Karpas-422 (cell line): Measurements from ENCODE around the gene CAT. TPM values are rescaled to one million over a fixed set of nuclear protein-coding genes. Genes with fewer than 3 reads are reported as not detected.

ENCODE experiments used
- DNase-seq: peaks from one replicate; pipeline ENCODE4 v3.0.0-alpha.2; 2015
- H2AFZ ChIP-seq: fragments of 200-600 bp; sonication (generic); 2 replicates; pipeline ENCODE4 v1.6.1; 2014; ENCODE audit warnings: antibody characterized with exemption, low read length, mixed read lengths
- H3K27ac ChIP-seq: fragments of 200-600 bp; sonication (generic); 2 replicates; pipeline ENCODE4 v1.5.1; 2014; ENCODE audit warnings: mild to moderate bottlenecking, low read length, moderate library complexity
- H3K27me3 ChIP-seq: fragments of 200-600 bp; sonication (generic); 2 replicates; pipeline ENCODE4 v1.6.1; 2014; ENCODE audit warnings: low read length, mixed read lengths
- H3K36me3 ChIP-seq: fragments of 200-600 bp; sonication (generic); 2 replicates; pipeline ENCODE4 v1.6.1; 2014; ENCODE audit warnings: low read length, mixed read lengths; ENCODE audit not compliant: insufficient read depth
- H3K4me1 ChIP-seq: fragments of 200-600 bp; sonication (generic); 2 replicates; pipeline ENCODE4 v1.6.1; 2014; ENCODE audit warnings: mild to moderate bottlenecking, low read length, mixed read lengths
- H3K4me2 ChIP-seq: fragments of 200-600 bp; sonication (generic); 2 replicates; pipeline ENCODE4 v1.6.1; 2014; ENCODE audit warnings: low read length, low read depth, mild to moderate bottlenecking; ENCODE audit not compliant: poor library complexity, severe bottlenecking
- H3K4me3 ChIP-seq: fragments of 200-600 bp; sonication (generic); 2 replicates; pipeline ENCODE4 v1.5.1; 2014; ENCODE audit warnings: mild to moderate bottlenecking, antibody characterized with exemption, low read length, mixed read lengths
- H3K79me2 ChIP-seq: fragments of 200-600 bp; sonication (generic); 2 replicates; pipeline ENCODE4 v1.6.1; 2014; ENCODE audit warnings: mild to moderate bottlenecking, low read length, mixed read lengths
- H3K9ac ChIP-seq: fragments of 200-600 bp; sonication (generic); 2 replicates; pipeline ENCODE4 v1.6.0; 2014; ENCODE audit warnings: low read length
- H3K9me2 ChIP-seq: fragments of 200-600 bp; sonication (generic), shearing (Covaris generic); replicated peaks from 2 replicates; pipeline ENCODE4 v1.6.0; 2014; ENCODE audit warnings: mild to moderate bottlenecking, low read length, moderate library complexity; ENCODE audit not compliant: insufficient read depth
- H3K9me3 ChIP-seq: fragments of 300-700, 200-600 bp; sonication (generic); 2 replicates; pipeline ENCODE4 v1.6.1; 2014; ENCODE audit warnings: low read length, mixed read lengths
- H4K20me1 ChIP-seq: fragments of 200-600 bp; sonication (generic); 2 replicates; pipeline ENCODE4 v1.6.1; 2014; ENCODE audit warnings: mild to moderate bottlenecking, antibody characterized with exemption, low read length, low read depth; ENCODE audit not compliant: insufficient read depth
- total RNA-seq: library from RNA; depleted of rRNA; stranded (reverse); fragments of >200 nt; shearing (Covaris generic); gene quantifications from 2 replicates; pipeline ENCODE4 v1.2.3, GENCODE V29; 2014; ENCODE audit warnings: low replicate concordance

Gene CAT
- total RNA-seq, 1 experiment from 2014 or later: 47.9 TPM

DNA sequence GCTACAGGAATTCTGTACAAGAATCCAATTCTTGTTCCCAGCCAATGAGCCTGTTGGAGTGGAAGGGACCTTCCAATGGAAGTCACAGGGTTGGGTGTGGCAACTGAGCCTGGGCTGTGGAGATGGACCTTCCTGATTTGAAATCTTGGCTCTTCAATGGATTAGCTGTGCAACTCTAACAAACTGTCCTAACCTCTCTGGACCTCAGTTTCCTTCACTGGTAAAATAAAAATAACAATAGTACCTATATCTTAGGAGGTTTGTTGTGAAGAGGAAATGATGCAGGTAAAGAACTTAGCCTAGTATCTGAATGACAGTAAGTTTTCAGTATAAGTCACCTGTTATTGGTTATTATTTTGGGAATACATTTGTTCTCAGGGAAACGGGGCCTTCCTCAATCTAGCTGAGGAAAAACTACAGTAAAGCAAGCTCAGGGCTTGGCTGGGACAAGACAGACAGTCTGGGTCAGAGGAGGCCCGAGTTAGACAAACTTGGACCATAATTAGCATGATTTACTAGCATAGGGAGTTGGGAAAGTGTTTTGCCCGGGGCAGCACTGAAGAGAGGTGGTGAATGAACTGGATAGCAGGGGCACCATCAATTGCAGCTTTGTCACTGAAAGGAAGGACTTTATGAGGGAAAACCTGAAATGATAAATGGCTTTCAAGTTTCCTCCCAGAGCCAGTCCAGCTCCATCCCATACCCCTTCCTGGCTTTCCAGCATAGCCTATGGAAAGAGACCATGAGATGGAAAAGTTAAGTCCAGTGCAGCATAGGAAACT is 61.2 kb downstream of the CAT start:
- Histone ChIP-seq H3K9ac (no peak overlapping the region), H3K79me2 (no peaks in the 10 kb centered on the region)

DNA sequence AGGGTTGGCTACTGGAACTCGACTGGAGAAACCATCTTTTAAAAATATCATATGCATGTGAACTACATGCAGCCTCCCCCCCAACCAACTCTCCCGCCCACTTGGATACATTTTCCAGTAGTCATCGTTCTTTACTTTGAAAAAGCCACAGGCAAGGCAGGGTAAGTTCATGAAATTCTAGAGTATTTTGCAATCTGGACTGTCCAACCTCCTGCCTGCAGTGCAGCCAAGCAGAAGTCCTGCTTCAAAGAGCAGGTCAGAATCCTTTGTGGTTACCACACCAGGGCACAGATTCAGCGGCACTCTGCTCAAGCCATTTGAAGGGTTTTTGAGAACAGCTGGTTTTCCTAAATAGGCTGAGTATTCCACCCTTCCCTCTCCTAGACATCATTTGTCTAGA is 62.8 kb downstream of the CAT start:
- H4K20me1 ChIP-seq: no peaks in the 10 kb centered on the region
- H3K4me2 ChIP-seq: no peak overlapping the region
- H3K9me2 ChIP-seq: no peaks in the 10 kb centered on the region
- no peak overlapping the region for H2AFZ ChIP-seq
- DNase-seq: no peak
- H3K9me3 ChIP-seq: no peaks in the 10 kb centered on the region
- H3K4me3 ChIP-seq: no peak overlapping the region
- H3K27me3 ChIP-seq: no peaks in the 10 kb centered on the region
- H3K79me2 ChIP-seq: no peaks in the 10 kb centered on the region
- no peaks in the 10 kb centered on the region for H3K4me1 ChIP-seq
- H3K36me3 ChIP-seq: no peaks in the 10 kb centered on the region
- H3K27ac ChIP-seq: no peak overlapping the region
- no peak overlapping the region for H3K9ac ChIP-seq

More for the DNA sequence above, 61.2 kb downstream of the CAT start:
- Histone ChIP-seq H2AFZ (no peak overlapping the region), H3K4me3 (no peak overlapping the region), H3K4me1 (no peaks in the 10 kb centered on the region), H3K9me2 (no peaks in the 10 kb centered on the region), H3K4me2 (no peak overlapping the region), H4K20me1 (no peaks in the 10 kb centered on the region), H3K27ac (no peak overlapping the region), H3K9me3 (no peaks in the 10 kb centered on the region), H3K27me3 (no peaks in the 10 kb centered on the region), H3K36me3 (no peaks in the 10 kb centered on the region)
- DNase-seq: no peak

DNA sequence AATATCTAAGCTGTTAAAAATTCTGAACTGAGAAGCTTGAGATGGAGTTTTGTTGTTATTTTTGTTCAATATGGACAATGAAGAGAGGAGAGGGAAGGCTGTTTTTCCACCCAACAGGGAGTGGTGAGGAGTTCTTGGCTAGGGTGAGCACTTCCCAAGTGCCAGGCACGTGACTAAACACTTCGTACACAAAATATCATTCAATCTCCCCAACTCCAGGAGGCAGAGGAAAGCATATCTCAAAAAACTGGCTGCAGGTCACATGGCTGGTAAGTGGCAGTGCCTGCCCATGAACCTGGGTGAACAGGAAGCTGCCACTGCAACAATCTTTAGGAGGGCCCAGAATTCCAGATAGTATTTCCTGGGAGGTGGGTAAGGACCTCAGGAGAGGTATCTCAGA is 63.2 kb downstream of the CAT start:
- no peaks in the 10 kb centered on the region for H3K4me1 ChIP-seq
- H3K4me3 ChIP-seq: no peak overlapping the region
- no peaks in the 10 kb centered on the region for H3K36me3 ChIP-seq
- no peaks in the 10 kb centered on the region for H3K79me2 ChIP-seq
- no peaks in the 10 kb centered on the region for H3K9me2 ChIP-seq
- H3K4me2 ChIP-seq: no peak overlapping the region
- H3K27me3 ChIP-seq: no peaks in the 10 kb centered on the region
- no peak overlapping the region for H3K27ac ChIP-seq
- no peaks in the 10 kb centered on the region for H3K9me3 ChIP-seq
- no peaks in the 10 kb centered on the region for H4K20me1 ChIP-seq
- DNase-seq: no peak
- no peak overlapping the region for H3K9ac ChIP-seq
- no peak overlapping the region for H2AFZ ChIP-seq

DNA sequence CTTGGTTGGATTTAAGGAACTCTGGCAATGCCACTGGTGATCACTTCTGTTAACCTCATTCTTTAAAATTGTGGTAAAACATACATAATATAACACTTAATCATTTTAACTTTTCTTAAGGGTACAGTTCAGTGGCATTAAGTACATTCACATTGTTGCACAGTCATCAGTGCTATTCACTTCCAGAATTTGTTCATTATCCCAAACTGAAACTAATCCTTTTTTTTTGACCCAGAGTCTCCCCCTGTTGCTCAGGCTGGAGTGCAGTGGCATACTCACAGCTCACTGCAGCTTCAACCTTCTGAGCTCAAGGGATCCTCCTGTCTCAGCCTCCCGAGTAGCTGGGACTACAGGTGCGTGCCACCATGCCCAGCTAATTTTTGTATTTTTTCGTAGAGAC is 64.2 kb downstream of the CAT start:
- H3K79me2 ChIP-seq: no peaks in the 10 kb centered on the region
- no peak overlapping the region for H3K9ac ChIP-seq
- H3K9me3 ChIP-seq: no peaks in the 10 kb centered on the region
- H3K4me3 ChIP-seq: no peak overlapping the region
- no peaks in the 10 kb centered on the region for H3K4me1 ChIP-seq
- H3K4me2 ChIP-seq: no peak overlapping the region
- H3K36me3 ChIP-seq: no peaks in the 10 kb centered on the region
- no peak for DNase-seq
- no peaks in the 10 kb centered on the region for H3K27me3 ChIP-seq
- no peaks in the 10 kb centered on the region for H3K9me2 ChIP-seq
- no peaks in the 10 kb centered on the region for H4K20me1 ChIP-seq
- H3K27ac ChIP-seq: no peak overlapping the region
- no peak overlapping the region for H2AFZ ChIP-seq

DNA sequence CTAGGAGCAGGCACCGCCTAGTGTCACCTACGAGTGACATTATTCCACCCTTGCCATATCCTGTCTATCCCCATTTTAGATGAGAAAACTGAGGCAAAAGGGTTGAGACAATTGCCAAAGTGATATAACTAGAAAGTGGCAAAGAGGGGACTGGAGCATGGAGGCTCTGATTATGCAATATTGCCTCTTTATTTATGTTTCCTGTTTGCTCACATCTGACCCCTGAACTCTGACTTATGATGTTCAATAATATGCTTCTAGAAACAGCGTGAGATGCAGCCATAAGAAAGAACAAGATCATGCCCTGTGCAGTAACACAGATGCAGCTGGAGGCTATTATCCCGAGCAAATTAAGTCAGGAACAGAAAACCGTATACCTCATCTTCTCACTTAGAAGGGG is 67.1 kb downstream of the CAT start:
- Histone ChIP-seq H3K4me2 (no peak overlapping the region), H3K27ac (no peak overlapping the region), H3K36me3 (no peaks in the 10 kb centered on the region), H3K9me2 (no peaks in the 10 kb centered on the region), H3K9me3 (no peaks in the 10 kb centered on the region), H3K9ac (no peak overlapping the region), H3K27me3 (no peaks in the 10 kb centered on the region), H3K79me2 (no peaks in the 10 kb centered on the region), H2AFZ (no peak overlapping the region), H4K20me1 (no peaks in the 10 kb centered on the region), H3K4me3 (no peak overlapping the region), H3K4me1 (no peaks in the 10 kb centered on the region)
- no peak for DNase-seq

DNA sequence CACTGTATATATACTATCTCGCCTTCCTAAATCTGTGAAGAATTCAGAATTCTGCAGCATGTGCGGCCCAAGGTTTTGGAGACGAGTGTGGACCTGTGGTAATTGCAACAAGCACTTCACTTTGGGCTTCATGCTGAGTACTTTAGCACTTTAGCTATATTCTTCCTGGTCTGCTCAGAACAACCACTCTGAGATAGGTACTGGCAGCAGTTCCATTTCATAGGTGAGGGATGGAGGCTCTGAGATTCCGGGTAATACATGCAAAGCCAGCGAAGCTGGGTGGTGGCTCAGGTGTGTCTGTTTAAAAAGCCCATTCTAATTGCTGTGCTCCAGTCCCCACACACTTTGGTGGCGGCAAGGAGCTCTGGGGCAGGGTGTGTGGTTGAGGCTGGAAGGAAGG is 68.4 kb downstream of the CAT start:
- Histone ChIP-seq H3K4me3 (no peak overlapping the region), H3K27ac (no peak overlapping the region), H3K36me3 (no peaks in the 10 kb centered on the region), H3K4me2 (no peak overlapping the region), H3K27me3 (no peaks in the 10 kb centered on the region), H3K79me2 (no peaks in the 10 kb centered on the region), H3K4me1 (no peaks in the 10 kb centered on the region), H3K9ac (no peak overlapping the region), H3K9me3 (no peaks in the 10 kb centered on the region), H4K20me1 (no peaks in the 10 kb centered on the region), H3K9me2 (no peaks in the 10 kb centered on the region), H2AFZ (no peak overlapping the region)
- DNase-seq: no peak

DNA sequence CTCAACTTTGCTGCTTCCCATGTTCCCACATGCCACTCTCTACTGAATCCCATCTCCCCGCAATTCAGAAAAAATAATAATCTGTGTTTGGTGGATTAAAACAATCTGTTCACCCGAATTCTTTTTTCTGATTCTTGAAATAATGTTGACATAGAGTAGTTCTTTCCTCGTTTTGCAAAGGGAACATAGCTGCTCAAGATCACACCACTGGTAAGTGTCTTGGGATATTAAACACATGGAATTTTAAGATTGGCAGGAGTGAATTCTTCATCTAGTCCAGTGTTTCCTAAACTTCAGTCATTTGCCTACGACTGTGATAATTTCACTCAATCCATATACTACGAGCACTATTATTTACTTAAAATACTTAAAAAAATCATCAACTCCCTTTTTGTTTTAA is 68.9 kb downstream of the CAT start:
- Histone ChIP-seq H3K36me3 (no peaks in the 10 kb centered on the region), H3K27me3 (no peaks in the 10 kb centered on the region), H3K9me2 (no peaks in the 10 kb centered on the region), H3K79me2 (no peaks in the 10 kb centered on the region), H4K20me1 (no peaks in the 10 kb centered on the region), H3K4me2 (no peak overlapping the region), H3K27ac (no peak overlapping the region), H3K9me3 (no peaks in the 10 kb centered on the region), H2AFZ (no peak overlapping the region), H3K9ac (no peak overlapping the region), H3K4me1 (no peaks in the 10 kb centered on the region), H3K4me3 (no peak overlapping the region)
- no peak for DNase-seq

DNA sequence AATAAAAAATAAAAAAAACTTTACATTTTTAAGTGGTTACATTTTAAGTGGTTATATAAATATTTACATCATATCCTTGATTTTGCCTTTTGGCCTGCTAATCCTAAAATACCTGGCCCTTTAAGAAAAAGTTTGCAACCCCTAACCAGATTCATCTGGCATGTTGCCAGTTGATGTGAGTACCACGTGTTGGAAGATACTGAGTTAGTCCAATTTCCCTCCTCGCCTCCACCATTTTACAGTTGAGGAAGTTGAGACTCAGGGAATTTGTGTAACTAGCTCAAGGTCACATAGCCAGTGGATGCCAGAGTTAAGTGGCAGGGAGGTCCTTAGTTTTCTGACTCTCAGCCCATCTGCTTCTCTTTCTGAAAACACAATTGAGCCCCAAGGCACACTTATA is 69.8 kb downstream of the CAT start:
- no peak for DNase-seq
- Histone ChIP-seq H2AFZ (no peak overlapping the region), H3K36me3 (no peaks in the 10 kb centered on the region), H3K27me3 (no peaks in the 10 kb centered on the region), H3K9ac (no peak overlapping the region), H3K4me3 (no peak overlapping the region), H3K4me2 (no peak overlapping the region), H3K9me3 (no peaks in the 10 kb centered on the region), H3K79me2 (no peaks in the 10 kb centered on the region), H3K9me2 (no peaks in the 10 kb centered on the region), H3K4me1 (no peaks in the 10 kb centered on the region), H3K27ac (no peak overlapping the region), H4K20me1 (no peaks in the 10 kb centered on the region)
